ENCODE measurements around the gene INTS1. TPM values are rescaled to one million over a fixed set of nuclear protein-coding genes. Genes with fewer than 3 reads are reported as not detected.

The INTS1 gene
- total and polyA plus RNA-seq, 2 experiments from 2014 or later: 35.1 to 111 TPM

DNA sequence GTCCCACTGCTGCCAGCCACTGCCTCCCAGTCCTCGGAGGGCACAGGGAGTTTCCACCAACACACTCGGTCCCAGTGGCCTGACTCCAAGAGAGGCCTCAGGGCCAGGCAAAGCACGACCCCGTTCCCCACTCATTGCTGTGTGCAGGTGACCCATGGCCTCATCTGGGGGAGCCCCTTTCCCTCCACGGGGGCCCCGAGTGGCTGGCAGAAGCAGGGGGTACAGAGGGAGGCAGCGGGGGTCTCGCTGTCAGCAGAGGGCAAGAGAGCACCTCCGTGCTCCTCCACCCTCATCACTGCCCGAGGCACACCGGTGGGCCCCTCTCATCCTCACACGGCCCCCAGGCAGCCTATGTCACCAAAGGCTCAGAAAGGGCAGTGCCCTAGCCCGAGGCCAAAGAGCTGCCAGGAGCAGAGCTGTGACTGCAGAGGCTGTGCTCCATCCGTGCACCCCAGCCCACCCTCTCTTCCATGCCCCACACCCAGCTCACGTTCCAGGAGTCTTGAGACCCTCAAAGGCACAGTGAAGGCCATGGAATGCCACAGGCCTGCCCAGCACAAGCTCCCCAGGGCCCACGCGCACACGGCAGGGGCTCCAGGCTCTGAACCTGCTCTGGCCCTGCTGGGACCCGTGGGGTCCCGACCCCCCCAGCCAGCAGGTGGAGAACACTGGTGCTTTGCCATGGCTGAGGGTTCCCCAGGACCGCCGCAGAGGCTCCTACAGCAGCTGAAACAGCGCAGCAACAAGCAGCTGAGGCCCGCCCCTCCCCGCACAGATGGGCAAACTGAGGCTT lies 70.9 kb downstream of the INTS1 start:
- Histone ChIP-seq H3K27ac (ENCODE audit: low read depth) (no peak overlapping the region), H3F3A (replicated peaks; ENCODE audit: low read depth) (no peaks in the 10 kb centered on the region), H4K20me1 (replicated peaks; ENCODE audit: insufficient read depth) (no peaks in the 10 kb centered on the region), H2AFZ (no peak overlapping the region), H3K4me3 (no peak overlapping the region), H3K4me2 (no peak overlapping the region), H3K27me3 (ENCODE audit: insufficient read depth) (no peaks in the 10 kb centered on the region), H3K9me2 (ENCODE audit: insufficient read depth) (no peaks in the 10 kb centered on the region), H3K4me1 (ENCODE audit: insufficient read depth) (no peaks in the 10 kb centered on the region), H3K79me2 (replicated peaks; ENCODE audit: insufficient read depth) (no peaks in the 10 kb centered on the region), H3K36me3 (ENCODE audit: insufficient read depth) (no peaks in the 10 kb centered on the region)
- DNase-seq (ENCODE audit: low spot score) (no peak), ATAC-seq (no peak)
- Mint-ChIP-seq H3K4me1 (peaks cover 2% of the 10 kb centered on the region), H3K36me3 (ENCODE audit: low read depth) (no peaks in the 10 kb centered on the region), H3K27ac (no peak overlapping the region), H3K9me3 (no peaks in the 10 kb centered on the region), H3K4me3 (no peak overlapping the region), H3K27me3 (ENCODE audit: insufficient read depth, low read depth, poor library complexity) (peaks cover 15% of the 10 kb centered on the region)
- TF ChIP-seq EZH2 (IDR thresholded peaks at IDR 0.05; ENCODE audit: low read depth, unreplicated experiment) (no peak), ZNF114 (CRISPR knock-in tag; IDR thresholded peaks at IDR 0.05) (no peak), JUNB (IDR thresholded peaks at IDR 0.05; ENCODE audit: unreplicated experiment) (no peak), NANOG (IDR thresholded peaks at IDR 0.05; ENCODE audit: borderline replicate concordance) (no peak), ZNF331 (CRISPR knock-in tag; IDR thresholded peaks at IDR 0.05; ENCODE audit: low read depth) (no peak), STAT1 (IDR thresholded peaks at IDR 0.05; ENCODE audit: unreplicated experiment) (no peak), CREB1 (CRISPR knock-in tag; IDR thresholded peaks at IDR 0.05; ENCODE audit: low read depth) (no peak), EZH2phosphoT487 (IDR thresholded peaks at IDR 0.05; ENCODE audit: unreplicated experiment) (no peak), POLR2AphosphoS5 (IDR thresholded peaks at IDR 0.05; ENCODE audit: low read depth) (no peak)
- TF ChIP-seq, protein P1, sequence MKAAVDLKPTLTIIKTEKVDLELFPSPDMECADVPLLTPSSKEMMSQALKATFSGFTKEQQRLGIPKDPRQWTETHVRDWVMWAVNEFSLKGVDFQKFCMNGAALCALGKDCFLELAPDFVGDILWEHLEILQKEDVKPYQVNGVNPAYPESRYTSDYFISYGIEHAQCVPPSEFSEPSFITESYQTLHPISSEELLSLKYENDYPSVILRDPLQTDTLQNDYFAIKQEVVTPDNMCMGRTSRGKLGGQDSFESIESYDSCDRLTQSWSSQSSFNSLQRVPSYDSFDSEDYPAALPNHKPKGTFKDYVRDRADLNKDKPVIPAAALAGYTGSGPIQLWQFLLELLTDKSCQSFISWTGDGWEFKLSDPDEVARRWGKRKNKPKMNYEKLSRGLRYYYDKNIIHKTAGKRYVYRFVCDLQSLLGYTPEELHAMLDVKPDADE (IDR thresholded peaks at IDR 0.05): no peak
- TF ChIP-seq, protein P2, sequence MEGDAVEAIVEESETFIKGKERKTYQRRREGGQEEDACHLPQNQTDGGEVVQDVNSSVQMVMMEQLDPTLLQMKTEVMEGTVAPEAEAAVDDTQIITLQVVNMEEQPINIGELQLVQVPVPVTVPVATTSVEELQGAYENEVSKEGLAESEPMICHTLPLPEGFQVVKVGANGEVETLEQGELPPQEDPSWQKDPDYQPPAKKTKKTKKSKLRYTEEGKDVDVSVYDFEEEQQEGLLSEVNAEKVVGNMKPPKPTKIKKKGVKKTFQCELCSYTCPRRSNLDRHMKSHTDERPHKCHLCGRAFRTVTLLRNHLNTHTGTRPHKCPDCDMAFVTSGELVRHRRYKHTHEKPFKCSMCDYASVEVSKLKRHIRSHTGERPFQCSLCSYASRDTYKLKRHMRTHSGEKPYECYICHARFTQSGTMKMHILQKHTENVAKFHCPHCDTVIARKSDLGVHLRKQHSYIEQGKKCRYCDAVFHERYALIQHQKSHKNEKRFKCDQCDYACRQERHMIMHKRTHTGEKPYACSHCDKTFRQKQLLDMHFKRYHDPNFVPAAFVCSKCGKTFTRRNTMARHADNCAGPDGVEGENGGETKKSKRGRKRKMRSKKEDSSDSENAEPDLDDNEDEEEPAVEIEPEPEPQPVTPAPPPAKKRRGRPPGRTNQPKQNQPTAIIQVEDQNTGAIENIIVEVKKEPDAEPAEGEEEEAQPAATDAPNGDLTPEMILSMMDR (conservative IDR thresholded peaks at IDR 0.05; ENCODE audit: low read depth in 2 of 2): no peak
- TF ChIP-seq, protein P3, sequence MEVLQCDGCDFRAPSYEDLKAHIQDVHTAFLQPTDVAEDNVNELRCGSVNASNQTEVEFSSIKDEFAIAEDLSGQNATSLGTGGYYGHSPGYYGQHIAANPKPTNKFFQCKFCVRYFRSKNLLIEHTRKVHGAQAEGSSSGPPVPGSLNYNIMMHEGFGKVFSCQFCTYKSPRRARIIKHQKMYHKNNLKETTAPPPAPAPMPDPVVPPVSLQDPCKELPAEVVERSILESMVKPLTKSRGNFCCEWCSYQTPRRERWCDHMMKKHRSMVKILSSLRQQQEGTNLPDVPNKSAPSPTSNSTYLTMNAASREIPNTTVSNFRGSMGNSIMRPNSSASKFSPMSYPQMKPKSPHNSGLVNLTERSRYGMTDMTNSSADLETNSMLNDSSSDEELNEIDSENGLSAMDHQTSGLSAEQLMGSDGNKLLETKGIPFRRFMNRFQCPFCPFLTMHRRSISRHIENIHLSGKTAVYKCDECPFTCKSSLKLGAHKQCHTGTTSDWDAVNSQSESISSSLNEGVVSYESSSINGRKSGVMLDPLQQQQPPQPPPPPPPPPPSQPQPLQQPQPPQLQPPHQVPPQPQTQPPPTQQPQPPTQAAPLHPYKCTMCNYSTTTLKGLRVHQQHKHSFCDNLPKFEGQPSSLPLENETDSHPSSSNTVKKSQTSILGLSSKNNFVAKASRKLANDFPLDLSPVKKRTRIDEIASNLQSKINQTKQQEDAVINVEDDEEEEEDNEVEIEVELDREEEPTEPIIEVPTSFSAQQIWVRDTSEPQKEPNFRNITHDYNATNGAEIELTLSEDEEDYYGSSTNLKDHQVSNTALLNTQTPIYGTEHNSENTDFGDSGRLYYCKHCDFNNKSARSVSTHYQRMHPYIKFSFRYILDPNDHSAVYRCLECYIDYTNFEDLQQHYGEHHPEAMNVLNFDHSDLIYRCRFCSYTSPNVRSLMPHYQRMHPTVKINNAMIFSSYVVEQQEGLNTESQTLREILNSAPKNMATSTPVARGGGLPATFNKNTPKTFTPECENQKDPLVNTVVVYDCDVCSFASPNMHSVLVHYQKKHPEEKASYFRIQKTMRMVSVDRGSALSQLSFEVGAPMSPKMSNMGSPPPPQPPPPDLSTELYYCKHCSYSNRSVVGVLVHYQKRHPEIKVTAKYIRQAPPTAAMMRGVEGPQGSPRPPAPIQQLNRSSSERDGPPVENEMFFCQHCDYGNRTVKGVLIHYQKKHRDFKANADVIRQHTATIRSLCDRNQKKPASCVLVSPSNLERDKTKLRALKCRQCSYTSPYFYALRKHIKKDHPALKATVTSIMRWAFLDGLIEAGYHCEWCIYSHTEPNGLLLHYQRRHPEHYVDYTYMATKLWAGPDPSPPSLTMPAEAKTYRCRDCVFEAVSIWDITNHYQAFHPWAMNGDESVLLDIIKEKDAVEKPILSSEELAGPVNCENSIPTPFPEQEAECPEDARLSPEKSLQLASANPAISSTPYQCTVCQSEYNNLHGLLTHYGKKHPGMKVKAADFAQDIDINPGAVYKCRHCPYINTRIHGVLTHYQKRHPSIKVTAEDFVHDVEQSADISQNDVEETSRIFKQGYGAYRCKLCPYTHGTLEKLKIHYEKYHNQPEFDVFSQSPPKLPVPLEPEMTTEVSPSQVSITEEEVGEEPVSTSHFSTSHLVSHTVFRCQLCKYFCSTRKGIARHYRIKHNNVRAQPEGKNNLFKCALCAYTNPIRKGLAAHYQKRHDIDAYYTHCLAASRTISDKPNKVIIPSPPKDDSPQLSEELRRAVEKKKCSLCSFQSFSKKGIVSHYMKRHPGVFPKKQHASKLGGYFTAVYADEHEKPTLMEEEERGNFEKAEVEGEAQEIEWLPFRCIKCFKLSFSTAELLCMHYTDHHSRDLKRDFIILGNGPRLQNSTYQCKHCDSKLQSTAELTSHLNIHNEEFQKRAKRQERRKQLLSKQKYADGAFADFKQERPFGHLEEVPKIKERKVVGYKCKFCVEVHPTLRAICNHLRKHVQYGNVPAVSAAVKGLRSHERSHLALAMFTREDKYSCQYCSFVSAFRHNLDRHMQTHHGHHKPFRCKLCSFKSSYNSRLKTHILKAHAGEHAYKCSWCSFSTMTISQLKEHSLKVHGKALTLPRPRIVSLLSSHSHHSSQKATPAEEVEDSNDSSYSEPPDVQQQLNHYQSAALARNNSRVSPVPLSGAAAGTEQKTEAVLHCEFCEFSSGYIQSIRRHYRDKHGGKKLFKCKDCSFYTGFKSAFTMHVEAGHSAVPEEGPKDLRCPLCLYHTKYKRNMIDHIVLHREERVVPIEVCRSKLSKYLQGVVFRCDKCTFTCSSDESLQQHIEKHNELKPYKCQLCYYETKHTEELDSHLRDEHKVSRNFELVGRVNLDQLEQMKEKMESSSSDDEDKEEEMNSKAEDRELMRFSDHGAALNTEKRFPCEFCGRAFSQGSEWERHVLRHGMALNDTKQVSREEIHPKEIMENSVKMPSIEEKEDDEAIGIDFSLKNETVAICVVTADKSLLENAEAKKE (CRISPR knock-in tag; IDR thresholded peaks at IDR 0.05): no peak
- TF ChIP-seq, protein P4, sequence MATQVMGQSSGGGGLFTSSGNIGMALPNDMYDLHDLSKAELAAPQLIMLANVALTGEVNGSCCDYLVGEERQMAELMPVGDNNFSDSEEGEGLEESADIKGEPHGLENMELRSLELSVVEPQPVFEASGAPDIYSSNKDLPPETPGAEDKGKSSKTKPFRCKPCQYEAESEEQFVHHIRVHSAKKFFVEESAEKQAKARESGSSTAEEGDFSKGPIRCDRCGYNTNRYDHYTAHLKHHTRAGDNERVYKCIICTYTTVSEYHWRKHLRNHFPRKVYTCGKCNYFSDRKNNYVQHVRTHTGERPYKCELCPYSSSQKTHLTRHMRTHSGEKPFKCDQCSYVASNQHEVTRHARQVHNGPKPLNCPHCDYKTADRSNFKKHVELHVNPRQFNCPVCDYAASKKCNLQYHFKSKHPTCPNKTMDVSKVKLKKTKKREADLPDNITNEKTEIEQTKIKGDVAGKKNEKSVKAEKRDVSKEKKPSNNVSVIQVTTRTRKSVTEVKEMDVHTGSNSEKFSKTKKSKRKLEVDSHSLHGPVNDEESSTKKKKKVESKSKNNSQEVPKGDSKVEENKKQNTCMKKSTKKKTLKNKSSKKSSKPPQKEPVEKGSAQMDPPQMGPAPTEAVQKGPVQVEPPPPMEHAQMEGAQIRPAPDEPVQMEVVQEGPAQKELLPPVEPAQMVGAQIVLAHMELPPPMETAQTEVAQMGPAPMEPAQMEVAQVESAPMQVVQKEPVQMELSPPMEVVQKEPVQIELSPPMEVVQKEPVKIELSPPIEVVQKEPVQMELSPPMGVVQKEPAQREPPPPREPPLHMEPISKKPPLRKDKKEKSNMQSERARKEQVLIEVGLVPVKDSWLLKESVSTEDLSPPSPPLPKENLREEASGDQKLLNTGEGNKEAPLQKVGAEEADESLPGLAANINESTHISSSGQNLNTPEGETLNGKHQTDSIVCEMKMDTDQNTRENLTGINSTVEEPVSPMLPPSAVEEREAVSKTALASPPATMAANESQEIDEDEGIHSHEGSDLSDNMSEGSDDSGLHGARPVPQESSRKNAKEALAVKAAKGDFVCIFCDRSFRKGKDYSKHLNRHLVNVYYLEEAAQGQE (IDR thresholded peaks at IDR 0.05; ENCODE audit: unreplicated experiment): no peak

Data from GM23338 (cell line).